Measurements from ENCODE around the gene AZU1.

- TF ChIP-seq POLR2AphosphoS5 (IDR thresholded peaks at IDR 0.05; ENCODE audit: borderline replicate concordance, low read depth, low read length) (no peak), EZH2 (IDR thresholded peaks at IDR 0.05) (no peak), FOXP2 (optimal IDR thresholded peaks at IDR 0.05; ENCODE audit: control extremely low read depth, extremely low read length, insufficient read depth) (no peak)
Measured at GRCh38 chr19:848386-848921, 20.8 kb downstream of the AZU1 start.

Data from SK-N-MC (cell line).